HFFc6 (cell line): ENCODE results near the gene DYSF. TPM values are rescaled to one million over a fixed set of nuclear protein-coding genes. Genes with fewer than 3 reads are reported as not detected.

Experiments
- DNase-seq: peaks from one replicate; pipeline ENCODE4 v3.0.0-alpha.2; 2018
- H3K27ac Mint-ChIP-seq: 2 replicates; pipeline ENCODE4 v1.8.0; 2020; ENCODE audit warnings: mild to moderate bottlenecking, mixed read lengths
- H3K27me3 Mint-ChIP-seq: 2 replicates; pipeline ENCODE4 v1.8.0; 2021; ENCODE audit warnings: mild to moderate bottlenecking, moderate library complexity, mixed read lengths; ENCODE audit not compliant: insufficient read depth
- H3K36me3 Mint-ChIP-seq: 2 replicates; pipeline ENCODE4 v1.8.0; 2021; ENCODE audit warnings: low read depth, mixed read lengths
- H3K4me1 Mint-ChIP-seq: 2 replicates; pipeline ENCODE4 v1.8.0; 2020; ENCODE audit warnings: low read depth, mixed read lengths
- H3K4me3 Mint-ChIP-seq: 2 replicates; pipeline ENCODE4 v1.8.0; 2020; ENCODE audit warnings: mild to moderate bottlenecking, moderate library complexity, mixed read lengths
- H3K9me3 Mint-ChIP-seq: 2 replicates; pipeline ENCODE4 v1.8.0; 2020; ENCODE audit warnings: mild to moderate bottlenecking, mixed read lengths
- CTCF ChIP-seq: fragments of 200-600 bp; sonication (generic); IDR thresholded peaks from 2 replicates; pipeline ENCODE4 v1.5.0; 2021; ENCODE audit warnings: antibody characterized with exemption, mild to moderate bottlenecking
- total RNA-seq, 6 experiments: library from RNA; stranded (reverse); fragmentation: NEBNext Ultra II Directional; extraction: Animal tissue kit (Norgen Biotek cat#: 25700); gene quantifications; 2 replicates in 1 of 6; 3 replicates in 5 of 6; pipeline ENCODE4 v1.2.3, GENCODE V29; 2021

Gene DYSF
- total RNA-seq, 6 experiments from 2014 or later: 0.07 to 0.57 (median 0.32) TPM

DNA sequence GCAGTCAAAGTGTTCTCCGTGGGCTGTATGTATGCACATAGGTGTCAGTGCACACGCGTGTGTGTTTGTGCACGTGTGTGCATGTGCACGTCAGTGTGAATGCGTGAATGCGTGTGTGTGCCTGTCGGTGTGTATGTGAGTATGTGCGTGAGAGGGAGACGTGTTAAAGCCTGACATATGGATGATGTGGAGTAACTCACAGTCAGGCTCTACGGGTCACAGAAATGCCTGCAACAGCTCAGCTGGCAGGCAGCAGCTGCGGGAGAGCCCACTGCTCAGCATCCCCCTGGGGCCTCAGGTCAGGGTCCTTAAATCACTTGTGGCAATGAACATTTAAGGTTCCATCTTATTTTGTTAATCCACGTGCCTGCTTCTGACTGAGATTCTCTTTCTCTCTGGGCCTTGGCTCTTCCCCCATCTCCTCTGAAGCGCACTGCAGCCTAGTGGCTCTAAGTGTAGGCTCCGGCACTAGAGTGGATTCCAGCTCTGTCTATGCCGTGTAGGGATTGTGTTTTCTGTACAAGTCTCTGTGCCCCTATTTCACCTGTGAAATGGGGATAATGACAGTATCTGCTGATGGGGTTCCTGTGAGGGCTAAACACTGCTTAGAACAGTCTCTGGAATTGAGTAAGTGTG is 63.0 kb downstream of the DYSF start:
- Mint-ChIP-seq H3K4me1 (no peaks in the 10 kb centered on the region), H3K27me3 (peaks cover 33% of the 10 kb centered on the region), H3K36me3 (no peaks in the 10 kb centered on the region), H3K9me3 (no peaks in the 10 kb centered on the region; the same call in 1 of the 2 replicates), H3K4me3 (no peak overlapping the region), H3K27ac (no peak overlapping the region)
- no peak for DNase-seq
- TF ChIP-seq CTCF: no peak

GRCh38 chr2:71517851-71518250 is 64.5 kb downstream of the DYSF start:
- Mint-ChIP-seq H3K9me3 (no peaks in the 10 kb centered on the region; the same call in 1 of the 2 replicates), H3K4me3 (no peak overlapping the region), H3K27ac (no peak overlapping the region), H3K4me1 (no peaks in the 10 kb centered on the region), H3K27me3 (peaks cover 34% of the 10 kb centered on the region), H3K36me3 (no peaks in the 10 kb centered on the region)
- TF ChIP-seq CTCF: no peak
- no peak for DNase-seq

DNA sequence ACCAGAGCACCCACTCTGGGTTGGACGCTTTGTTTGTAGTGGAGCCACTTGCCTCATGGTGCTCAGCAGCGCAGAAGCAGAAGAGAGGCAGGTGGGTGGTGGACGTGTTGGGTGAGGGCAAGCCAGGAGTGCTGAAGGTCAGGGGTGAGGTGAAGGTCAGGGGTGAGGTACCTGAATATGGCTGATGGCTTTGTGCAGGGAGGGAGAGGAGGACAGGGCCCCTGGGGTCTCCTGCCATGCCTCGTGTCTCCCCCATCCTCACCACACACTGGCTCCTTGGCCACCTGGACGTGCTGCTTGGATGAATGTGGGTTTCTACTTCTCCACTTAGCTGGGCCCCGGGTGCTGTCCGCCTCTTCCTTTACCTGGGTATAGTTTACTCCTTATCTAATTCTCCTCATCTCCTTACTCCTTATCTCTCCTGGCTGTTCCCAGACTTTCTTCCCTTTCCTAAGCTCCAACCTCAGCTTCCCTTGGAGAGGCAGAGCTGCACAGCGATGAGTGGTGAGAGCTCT is 68.1 kb downstream of the DYSF start:
- Mint-ChIP-seq H3K4me3 (no peak overlapping the region), H3K27me3 (peaks cover 43% of the 10 kb centered on the region), H3K36me3 (no peaks in the 10 kb centered on the region), H3K27ac (no peak overlapping the region), H3K4me1 (no peaks in the 10 kb centered on the region), H3K9me3 (no peaks in the 10 kb centered on the region; the same call in 1 of the 2 replicates)
- no peak for TF ChIP-seq CTCF
- DNase-seq: no peak

DNA sequence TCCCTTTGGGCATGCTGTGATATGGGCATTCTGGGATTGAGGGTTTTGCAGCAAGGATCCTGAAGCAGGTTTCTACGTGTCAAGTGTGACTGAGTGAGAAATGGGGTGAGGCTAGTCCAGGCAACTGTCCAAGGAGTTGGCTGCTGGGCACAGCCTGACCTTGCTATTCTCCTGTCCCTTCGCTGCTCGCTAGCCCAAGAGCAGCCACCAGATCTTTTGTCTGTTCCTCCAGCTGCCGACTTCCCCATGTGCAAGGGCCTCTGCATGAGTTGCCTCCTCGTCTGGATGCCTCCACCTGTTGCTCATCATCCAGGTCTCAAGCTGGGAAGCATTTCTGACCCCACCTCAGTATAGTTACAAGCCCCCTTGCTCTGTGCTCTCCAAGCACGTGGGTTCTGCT is 71.1 kb downstream of the DYSF start:
- Mint-ChIP-seq H3K9me3 (no peaks in the 10 kb centered on the region; the same call in 1 of the 2 replicates), H3K4me1 (no peaks in the 10 kb centered on the region), H3K27ac (no peak overlapping the region), H3K4me3 (no peak overlapping the region), H3K27me3 (peaks cover 49% of the 10 kb centered on the region), H3K36me3 (no peaks in the 10 kb centered on the region)
- no peak for TF ChIP-seq CTCF
- DNase-seq: no peak

- DNase-seq: no peak
- no peak for TF ChIP-seq CTCF
- Mint-ChIP-seq H3K9me3 (no peaks in the 10 kb centered on the region; the same call in 1 of the 2 replicates), H3K27ac (no peak overlapping the region), H3K27me3 (peaks cover 50% of the 10 kb centered on the region), H3K4me3 (no peak overlapping the region), H3K36me3 (no peaks in the 10 kb centered on the region), H3K4me1 (peaks cover 5% of the 10 kb centered on the region)
Measured at GRCh38 chr2:71526141-71526540, 72.8 kb downstream of the DYSF start.
